B cell (primary cell): ENCODE measurements around the gene SLC25A4. TPM values are rescaled to one million over a fixed set of nuclear protein-coding genes. Genes with fewer than 3 reads are reported as not detected.

Experiments used
- ATAC-seq: fragments of 200-7000 bp; cut with Tn5 transposase; one replicate; pipeline ENCODE4 v1.10.0; 2021; ENCODE audit warnings: low read depth, mild to moderate bottlenecking, moderate number of reproducible peaks, moderate library complexity
- CTCF ChIA-PET: fragments of 350-600 bp; sonication (Branson Sonifier 250); formaldehyde crosslinking; loops from one replicate; lab custom pipeline; 2021; ENCODE audit warnings: antibody characterized with exemption, inconsistent platforms; lab: Charles Lee
- POLR2A ChIA-PET: fragments of 350-600 bp; sonication (Branson Sonifier 250); formaldehyde crosslinking; loops from one replicate; lab custom pipeline; 2021; ENCODE audit warnings: antibody characterized with exemption; lab: Charles Lee
- DNase-seq: peaks from one replicate; pipeline ENCODE4 v3.0.0; 2013
- H2AFZ ChIP-seq: 2 replicates; pipeline ENCODE4 v1.6.1; 2012; ENCODE audit warnings: mild to moderate bottlenecking, low read depth, low read length; ENCODE audit not compliant: insufficient read depth, poor library complexity, severe bottlenecking
- H3K27ac ChIP-seq, 2 donors: 1 replicate in 1 of 2; 2 replicates in 1 of 2; pipeline ENCODE4 v1.5.1; 2012 to 2013; ENCODE audit warnings: low read length in 2 of 2, mild to moderate bottlenecking in 2 of 2, moderate library complexity in 1 of 2
- H3K27me3 ChIP-seq, 4 experiments: fragments of 200-600 bp in 1 of 4; sonication (generic) in 1 of 4; replicated peaks in 1 of 4; 1 replicate in 2 of 4; 2 replicates in 2 of 4; pipeline versions ENCODE4 v1.6.1 to v1.7.0; 2013 to 2016; ENCODE audit warnings: low read length in 3 of 4, mild to moderate bottlenecking in 2 of 4, mixed read lengths in 1 of 4, moderate library complexity in 1 of 4; ENCODE audit not compliant: insufficient read depth in 4 of 4, control insufficient read depth in 3 of 4; ENCODE audit errors: control extremely low read depth in 1 of 4
- H3K36me3 ChIP-seq, 2 experiments: replicated peaks in 1 of 2; 1 replicate in 1 of 2; 2 replicates in 1 of 2; pipeline versions ENCODE4 v1.6.1 to v1.7.1; 2013; ENCODE audit warnings: low read length in 1 of 2; ENCODE audit not compliant: insufficient read depth in 2 of 2, control insufficient read depth in 1 of 2; ENCODE audit errors: control extremely low read depth in 1 of 2, extremely low read depth in 1 of 2
- H3K4me1 ChIP-seq, 2 donors: fragments of 200-600 bp in 1 of 2; sonication (generic) in 1 of 2; 1 replicate in 1 of 2; 2 replicates in 1 of 2; pipeline versions ENCODE4 v1.5.1 to v1.6.1; 2013 to 2017; ENCODE audit warnings: low read length in 2 of 2; ENCODE audit not compliant: control insufficient read depth in 2 of 2, insufficient read depth in 2 of 2
- H3K4me2 ChIP-seq: replicated peaks from 2 replicates; pipeline ENCODE3; 2012; ENCODE audit warnings: mild to moderate bottlenecking, low read depth, low read length; ENCODE audit not compliant: poor library complexity, severe bottlenecking
- H3K4me3 ChIP-seq, 5 experiments: fragments of 200-600 bp in 1 of 5; sonication (generic) in 1 of 5; 1 replicate in 3 of 5; 2 replicates in 2 of 5; pipeline versions ENCODE4 v1.5.1 to v1.7.0; 2011 to 2016; ENCODE audit warnings: low read length in 4 of 5, mild to moderate bottlenecking in 4 of 5, low read depth in 2 of 5, control low read depth in 1 of 5, moderate library complexity in 1 of 5; ENCODE audit not compliant: insufficient read depth in 1 of 5; ENCODE audit errors: control extremely low read depth in 1 of 5, extremely low read depth in 1 of 5
- H3K79me2 ChIP-seq: fragments of 200-600 bp; sonication (generic); one replicate; pipeline ENCODE4 v1.6.0; 2016; ENCODE audit warnings: low read length; ENCODE audit not compliant: control insufficient read depth, insufficient read depth
- H3K9ac ChIP-seq: fragments of 200-600 bp; sonication (generic); 2 replicates; pipeline ENCODE4 v1.6.1; 2017; ENCODE audit warnings: mild to moderate bottlenecking, low read length, moderate library complexity
- H3K9me3 ChIP-seq, 3 donors: one replicate each; pipeline versions ENCODE4 v1.6.1 to v1.7.1; 2013; ENCODE audit warnings: low read length in 2 of 3; ENCODE audit not compliant: control insufficient read depth in 2 of 3, insufficient read depth in 1 of 3; ENCODE audit errors: control extremely low read depth in 1 of 3
- H4K20me1 ChIP-seq: 2 replicates; pipeline ENCODE4 v1.6.0; 2012; ENCODE audit warnings: mild to moderate bottlenecking, low read length; ENCODE audit not compliant: insufficient read depth, control insufficient read depth, poor library complexity, severe bottlenecking
- H3K27ac Mint-ChIP-seq: one replicate; pipeline ENCODE4 v1.8.0; 2021; ENCODE audit warnings: mixed read lengths
- H3K27me3 Mint-ChIP-seq: one replicate; pipeline ENCODE4 v1.8.0; 2021; ENCODE audit warnings: mixed read lengths
- H3K4me1 Mint-ChIP-seq: one replicate; pipeline ENCODE4 v1.8.0; 2021; ENCODE audit warnings: mixed read lengths
- H3K4me3 Mint-ChIP-seq: one replicate; pipeline ENCODE4 v1.8.0; 2021; ENCODE audit warnings: mixed read lengths
- H3K9me3 Mint-ChIP-seq: one replicate; pipeline ENCODE4 v1.8.0; 2022; ENCODE audit warnings: mixed read lengths; ENCODE audit not compliant: insufficient read depth
- EZH2 ChIP-seq: IDR thresholded peaks from 2 replicates; pipeline ENCODE4 v1.6.1; 2012; ENCODE audit warnings: borderline replicate concordance, low read depth, mild to moderate bottlenecking, moderate library complexity, low read length; ENCODE audit not compliant: insufficient read depth, poor library complexity, severe bottlenecking
- WGBS: methylation state at CpG from one replicate; pipeline ENCODE4 v1.1.5; 2013; ENCODE audit warnings: missing lambda C conversion rate; ENCODE audit not compliant: insufficient coverage; 5-methylcytosine and 5-hydroxymethylcytosine counted together
- intact Hi-C: fragments of 100-400 bp; cut with micrococcal nuclease; formaldehyde crosslinking; loops from one replicate; pipeline ENCODE4 v1.10.0; 2022
- polyA plus RNA-seq: library from polyadenylated mRNA; depleted of rRNA; stranded (reverse); fragments of >200 nt; gene quantifications from 2 replicates; pipeline ENCODE4 v1.2.3, GENCODE V29; 2012
- total RNA-seq, 2 donors: library from RNA; stranded (reverse); fragments of 120-200 nt in 1 of 2; gene quantifications; 1 replicate in 1 of 2; 2 replicates in 1 of 2; pipeline versions ENCODE4 v1.2.3 to v1.2.4, GENCODE V29; 2013 to 2022
- TF ChIP-seq, protein P1 (sequence below): fragments of 200-600 bp; IDR thresholded peaks from one replicate; pipeline ENCODE4 v1.8.0; 2022; ENCODE audit warnings: antibody characterized with exemption, mild to moderate bottlenecking

The SLC25A4 gene
- total and polyA plus RNA-seq, 2 donors (not counting 1 experiment from before 2014, with no cell fraction given) = 7.3 to 11.7 TPM

DNA sequence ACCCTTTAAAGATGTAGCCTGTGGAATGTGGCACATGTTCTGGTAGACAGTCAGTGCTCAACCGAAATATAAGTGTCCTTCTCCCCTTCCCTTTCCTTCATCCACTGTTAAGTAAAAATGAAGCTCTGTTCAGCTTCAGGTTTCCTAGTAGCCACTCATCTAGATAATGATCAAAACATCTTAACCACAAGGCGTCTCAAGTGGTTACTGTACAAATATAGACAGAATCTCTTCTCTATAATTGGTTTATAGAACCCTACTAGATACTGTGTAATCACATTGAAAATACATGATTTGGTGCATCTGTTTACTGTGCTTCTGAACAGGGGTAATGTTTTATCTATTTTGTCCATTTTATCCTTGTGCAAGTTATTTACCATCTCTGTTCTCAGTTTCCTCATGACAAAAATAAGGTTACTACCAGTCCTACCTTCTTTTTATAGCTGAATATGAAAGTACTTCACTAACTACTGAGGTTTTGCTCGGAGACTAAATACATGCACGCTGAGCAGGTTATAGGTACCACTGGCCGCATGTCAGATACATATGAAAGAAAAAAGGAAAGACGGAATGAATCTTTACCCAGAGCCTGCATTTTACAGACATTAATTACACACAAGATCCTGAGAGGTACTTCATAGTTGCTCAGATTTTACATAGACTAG, 20.3 kb upstream of the SLC25A4 start:
- peaks cover 14% of the 10 kb centered on the region for H3K4me1 Mint-ChIP-seq
- ATAC-seq = no peak

DNA sequence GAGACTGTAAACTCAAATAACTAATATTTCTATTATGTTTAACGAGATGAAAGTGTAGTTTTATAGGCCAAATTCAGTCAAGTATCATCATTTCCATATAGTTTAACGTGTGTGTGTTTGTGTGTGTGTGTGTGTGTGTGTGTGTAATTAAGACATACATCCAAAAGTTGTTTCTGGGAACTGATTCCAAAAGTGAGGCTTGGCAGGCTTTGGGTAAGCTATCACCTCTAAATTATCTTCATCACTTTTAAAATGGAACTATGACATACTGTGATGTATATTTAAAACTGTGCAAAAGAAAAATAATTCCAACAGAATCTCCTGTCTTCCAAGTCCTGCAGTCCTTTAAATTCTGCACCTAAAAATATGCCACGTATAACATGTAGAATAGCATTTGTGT, 19.1 kb upstream of the SLC25A4 start:
- Histone ChIP-seq H2AFZ (no peak overlapping the region), H3K27ac (no peak overlapping the region), H3K4me3 (no peak overlapping the region), H3K27me3 (peaks cover 0 to 25% (median 12%) of the 10 kb centered on the region in 4 experiments), H3K9me3 (peaks cover 0 to 15% (median 0%) of the 10 kb centered on the region in 3 donors), H3K4me1 (peaks cover 15 to 22% of the 10 kb centered on the region in 2 donors), H3K9ac (no peak overlapping the region), H3K79me2 (no peaks in the 10 kb centered on the region), H3K36me3 (no peaks in the 10 kb centered on the region), H4K20me1 (no peaks in the 10 kb centered on the region), H3K4me2 (no peak overlapping the region)
- Mint-ChIP-seq H3K4me1 (peaks cover 19% of the 10 kb centered on the region), H3K9me3 (no peaks in the 10 kb centered on the region), H3K4me3 (no peak overlapping the region), H3K27me3 (peaks cover 31% of the 10 kb centered on the region), H3K27ac (no peak overlapping the region)
- no peak for TF ChIP-seq EZH2
- TF ChIP-seq, protein P1, sequence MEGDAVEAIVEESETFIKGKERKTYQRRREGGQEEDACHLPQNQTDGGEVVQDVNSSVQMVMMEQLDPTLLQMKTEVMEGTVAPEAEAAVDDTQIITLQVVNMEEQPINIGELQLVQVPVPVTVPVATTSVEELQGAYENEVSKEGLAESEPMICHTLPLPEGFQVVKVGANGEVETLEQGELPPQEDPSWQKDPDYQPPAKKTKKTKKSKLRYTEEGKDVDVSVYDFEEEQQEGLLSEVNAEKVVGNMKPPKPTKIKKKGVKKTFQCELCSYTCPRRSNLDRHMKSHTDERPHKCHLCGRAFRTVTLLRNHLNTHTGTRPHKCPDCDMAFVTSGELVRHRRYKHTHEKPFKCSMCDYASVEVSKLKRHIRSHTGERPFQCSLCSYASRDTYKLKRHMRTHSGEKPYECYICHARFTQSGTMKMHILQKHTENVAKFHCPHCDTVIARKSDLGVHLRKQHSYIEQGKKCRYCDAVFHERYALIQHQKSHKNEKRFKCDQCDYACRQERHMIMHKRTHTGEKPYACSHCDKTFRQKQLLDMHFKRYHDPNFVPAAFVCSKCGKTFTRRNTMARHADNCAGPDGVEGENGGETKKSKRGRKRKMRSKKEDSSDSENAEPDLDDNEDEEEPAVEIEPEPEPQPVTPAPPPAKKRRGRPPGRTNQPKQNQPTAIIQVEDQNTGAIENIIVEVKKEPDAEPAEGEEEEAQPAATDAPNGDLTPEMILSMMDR = no peak
- CTCF ChIA-PET = interaction anchor here (0.8 to 2.8 kb wide), 2 partner anchors 10 to 28 kb away, joined by 3 to 20 read pairs; no protein-coding TSS in a partner anchor
- DNase-seq (no peak), ATAC-seq (no peak)
- intact Hi-C loops = no loop called here
- POLR2A ChIA-PET = no interaction called here
- no CpG with 5 or more reads among the region's 3 CpGs for WGBS

More for the DNA sequence above, 20.3 kb upstream of the SLC25A4 start:
- peaks cover 5 to 12% of the 10 kb centered on the region in 2 donors for H3K4me1 ChIP-seq
- H2AFZ ChIP-seq = no peak overlapping the region
- no peaks in the 10 kb centered on the region for H4K20me1 ChIP-seq
- no peak overlapping the region for H3K9ac ChIP-seq
- H3K36me3 ChIP-seq = no peaks in the 10 kb centered on the region
- ChIA-PET CTCF (interaction anchor here (0.8 to 2.8 kb wide), 4 partner anchors 11 to 83 kb away, joined by 3 to 20 read pairs (median 4); no protein-coding TSS in a partner anchor), POLR2A (interaction anchor here (0.6 kb wide), 1 partner anchor 213 kb away, joined by 5 read pairs; no protein-coding TSS in a partner anchor)
- TF ChIP-seq, protein P1 = no peak
- TF ChIP-seq EZH2 = no peak
- peaks cover 0 to 13% (median 6%) of the 10 kb centered on the region in 4 experiments for H3K27me3 ChIP-seq
- Mint-ChIP-seq H3K27me3 (peaks cover 30% of the 10 kb centered on the region), H3K4me3 (no peak overlapping the region), H3K9me3 (no peaks in the 10 kb centered on the region), H3K27ac (no peak overlapping the region)
- H3K4me3 ChIP-seq = no peak overlapping the region
- peaks cover 0 to 13% (median 0%) of the 10 kb centered on the region in 3 donors for H3K9me3 ChIP-seq
- intact Hi-C loops = no loop called here
- WGBS = no CpG with 5 or more reads among the region's 6 CpGs
- no peak overlapping the region for H3K4me2 ChIP-seq
- no peak overlapping the region for H3K27ac ChIP-seq
- no peaks in the 10 kb centered on the region for H3K79me2 ChIP-seq
- DNase-seq = no peak
